Measurements from ENCODE around the gene SYNJ2. TPM values are rescaled to one million over a fixed set of nuclear protein-coding genes. Genes with fewer than 3 reads are reported as not detected.
"Not testable (repeated sequence)": the region's sequence is repeated elsewhere in the genome, so short reads cannot be mapped to it uniquely, and the experiment has no call there.

SYNJ2 gene, protein sequence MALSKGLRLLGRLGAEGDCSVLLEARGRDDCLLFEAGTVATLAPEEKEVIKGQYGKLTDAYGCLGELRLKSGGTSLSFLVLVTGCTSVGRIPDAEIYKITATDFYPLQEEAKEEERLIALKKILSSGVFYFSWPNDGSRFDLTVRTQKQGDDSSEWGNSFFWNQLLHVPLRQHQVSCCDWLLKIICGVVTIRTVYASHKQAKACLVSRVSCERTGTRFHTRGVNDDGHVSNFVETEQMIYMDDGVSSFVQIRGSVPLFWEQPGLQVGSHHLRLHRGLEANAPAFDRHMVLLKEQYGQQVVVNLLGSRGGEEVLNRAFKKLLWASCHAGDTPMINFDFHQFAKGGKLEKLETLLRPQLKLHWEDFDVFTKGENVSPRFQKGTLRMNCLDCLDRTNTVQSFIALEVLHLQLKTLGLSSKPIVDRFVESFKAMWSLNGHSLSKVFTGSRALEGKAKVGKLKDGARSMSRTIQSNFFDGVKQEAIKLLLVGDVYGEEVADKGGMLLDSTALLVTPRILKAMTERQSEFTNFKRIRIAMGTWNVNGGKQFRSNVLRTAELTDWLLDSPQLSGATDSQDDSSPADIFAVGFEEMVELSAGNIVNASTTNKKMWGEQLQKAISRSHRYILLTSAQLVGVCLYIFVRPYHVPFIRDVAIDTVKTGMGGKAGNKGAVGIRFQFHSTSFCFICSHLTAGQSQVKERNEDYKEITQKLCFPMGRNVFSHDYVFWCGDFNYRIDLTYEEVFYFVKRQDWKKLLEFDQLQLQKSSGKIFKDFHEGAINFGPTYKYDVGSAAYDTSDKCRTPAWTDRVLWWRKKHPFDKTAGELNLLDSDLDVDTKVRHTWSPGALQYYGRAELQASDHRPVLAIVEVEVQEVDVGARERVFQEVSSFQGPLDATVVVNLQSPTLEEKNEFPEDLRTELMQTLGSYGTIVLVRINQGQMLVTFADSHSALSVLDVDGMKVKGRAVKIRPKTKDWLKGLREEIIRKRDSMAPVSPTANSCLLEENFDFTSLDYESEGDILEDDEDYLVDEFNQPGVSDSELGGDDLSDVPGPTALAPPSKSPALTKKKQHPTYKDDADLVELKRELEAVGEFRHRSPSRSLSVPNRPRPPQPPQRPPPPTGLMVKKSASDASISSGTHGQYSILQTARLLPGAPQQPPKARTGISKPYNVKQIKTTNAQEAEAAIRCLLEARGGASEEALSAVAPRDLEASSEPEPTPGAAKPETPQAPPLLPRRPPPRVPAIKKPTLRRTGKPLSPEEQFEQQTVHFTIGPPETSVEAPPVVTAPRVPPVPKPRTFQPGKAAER (N-terminal part only)
- 10 to 100 TPM; 17.2 to 17.4 TPM for total RNA-seq
- polyA plus RNA-seq, result 10 to 100 TPM; 14.5 to 14.6 TPM

DNA sequence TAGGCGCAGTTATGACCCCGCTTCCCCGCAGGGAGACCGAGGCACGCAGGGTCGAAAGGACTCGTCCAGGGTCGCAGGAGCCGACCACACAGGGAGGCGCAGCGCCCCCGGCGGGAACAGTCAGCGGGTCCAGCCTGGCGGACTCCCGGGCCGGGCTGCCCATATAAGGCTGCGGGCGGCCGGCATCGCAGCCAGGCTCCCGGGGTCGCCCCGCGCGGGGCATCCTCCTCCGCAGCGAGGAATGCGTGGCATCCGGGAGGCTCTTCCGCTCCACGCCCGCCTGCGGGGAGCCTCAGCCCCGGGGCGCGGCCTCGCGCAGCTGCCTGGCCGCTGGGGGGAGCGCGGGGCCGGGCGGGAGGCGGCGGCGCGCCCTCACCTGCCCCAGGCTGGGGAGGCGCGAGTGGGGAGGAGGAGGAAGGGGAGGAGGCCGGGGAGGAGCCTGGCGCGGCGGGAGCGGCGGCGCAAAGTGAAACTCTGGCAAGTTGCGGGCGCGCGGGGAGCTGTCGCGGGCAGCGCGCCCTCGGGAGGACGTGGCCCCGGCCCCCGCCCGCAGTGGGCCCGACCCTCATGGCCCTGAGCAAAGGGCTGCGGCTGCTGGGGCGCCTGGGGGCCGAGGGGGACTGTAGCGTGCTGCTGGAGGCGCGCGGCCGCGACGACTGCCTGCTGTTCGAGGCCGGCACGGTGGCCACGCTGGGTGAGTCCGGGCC, at the start of gene SYNJ2:
SYNJ2 (plus strand) TSS at position 469 of the 707 bp plus-strand sequence; CDS start at position 568, 99 bp downstream.
- peak within 1 kb of the TSS; percentile 88 to 94 (median 92) for H3K4me3 Mint-ChIP-seq
- H3K9me3 Mint-ChIP-seq, result peaks cover 0 to 2% (median 0%) of the 10 kb centered on the region in 8 donors
- Histone ChIP-seq H3K4me3 (ENCODE audit: low read length in 2 of 2) (peak within 1 kb of the TSS; percentile 76 to 88), H3K4me1 (ENCODE audit: insufficient read depth, low read length) (peaks cover 44% of the 10 kb centered on the region), H3K36me3 (ENCODE audit: insufficient read depth, low read length) (no peaks in the 10 kb centered on the region), H3K27ac (ENCODE audit: low read depth, low read length) (peak within 1 kb of the TSS; percentile 71), H3K9me3 (ENCODE audit: control insufficient read depth in 1 of 2, low read length in 2 of 2) (no peaks in the 10 kb centered on the region), H3K27me3 (ENCODE audit: insufficient read depth, low read length) (no peaks in the 10 kb centered on the region)
- intact Hi-C loops (cut with micrococcal nuclease), result loop anchor here (1.0 to 5.0 kb wide), 6 partner anchors 27 to 599 kb away; partner anchors contain the start of genes GTF2H5, SERAC1 and ZDHHC14
- H3K4me1 Mint-ChIP-seq, result peaks cover 24 to 53% (median 39%) of the 10 kb centered on the region in 4 donors
- H3K27me3 Mint-ChIP-seq, result no peaks in the 10 kb centered on the region
- H3K36me3 Mint-ChIP-seq, result peaks cover 0 to 7% of the 10 kb centered on the region in 2 donors
- ChIA-PET CTCF (ENCODE audit: partially characterized antibody) (interaction anchor here (0.6 to 5.0 kb wide), 7 partner anchors 11 to 225 kb away, joined by 3 to 48 read pairs (median 6); no protein-coding TSS in a partner anchor), POLR2A (ENCODE audit: partially characterized antibody) (interaction anchor here (0.6 to 4.7 kb wide), 9 partner anchors 9 to 659 kb away, joined by 3 to 44 read pairs (median 5); no protein-coding TSS in a partner anchor)
- DNase-seq, result peak; percentile 86 to 89 (median 87)
- peak within 1 kb of the TSS; percentile 85 to 93 (median 90) for H3K27ac Mint-ChIP-seq

DNA sequence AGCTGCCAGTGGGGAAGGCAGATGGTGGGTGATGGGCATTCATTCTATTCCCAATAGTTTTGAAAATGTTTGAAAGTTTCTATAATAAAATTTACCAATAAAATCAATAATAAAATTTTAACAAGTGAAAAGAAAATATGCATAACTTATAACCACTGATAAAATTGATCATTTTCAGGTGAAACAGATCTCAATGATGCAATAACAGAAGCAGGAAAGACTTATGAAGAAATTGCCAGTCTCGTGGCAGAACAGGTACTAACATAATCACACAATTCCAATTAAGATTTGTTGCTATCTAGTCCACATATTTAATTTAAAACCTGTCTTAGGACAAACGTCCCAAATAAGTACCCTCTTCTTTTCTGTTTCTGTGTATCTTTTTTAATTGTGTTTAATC, 45.9 kb upstream of the SYNJ2 start:
- no peaks in the 10 kb centered on the region for H3K9me3 Mint-ChIP-seq
- no peak overlapping the region for H3K27ac ChIP-seq (ENCODE audit: low read depth, low read length)
- H3K4me3 ChIP-seq (ENCODE audit: low read length in 2 of 2), result no peak overlapping the region
- H3K27me3 Mint-ChIP-seq, result no peaks in the 10 kb centered on the region
- ChIA-PET POLR2A (ENCODE audit: partially characterized antibody) (no interaction called here), CTCF (ENCODE audit: partially characterized antibody) (interaction anchor here (0.6 to 2.3 kb wide), 2 partner anchors 27 to 137 kb away, joined by 3 to 16 read pairs; no protein-coding TSS in a partner anchor)
- no peaks in the 10 kb centered on the region for H3K9me3 ChIP-seq (ENCODE audit: control insufficient read depth in 1 of 2, low read length in 2 of 2)
- peak overlapping the region in 3 of 7 donors; percentile 25 to 59 (median 55) for H3K27ac Mint-ChIP-seq
- H3K4me3 Mint-ChIP-seq, result no peak overlapping the region
- no peaks in the 10 kb centered on the region for H3K4me1 ChIP-seq (ENCODE audit: insufficient read depth, low read length)
- H3K36me3 Mint-ChIP-seq, result peaks cover 53 to 73% of the 10 kb centered on the region in 2 donors
- DNase-seq, result no peak
- intact Hi-C loops (cut with micrococcal nuclease), result loop anchor here (10.0 kb wide), 1 partner anchor 89 kb away; no protein-coding TSS in a partner anchor
- peaks cover 0 to 5% (median 2%) of the 10 kb centered on the region in 4 donors for H3K4me1 Mint-ChIP-seq
- H3K36me3 ChIP-seq (ENCODE audit: insufficient read depth, low read length), result peaks cover 16% of the 10 kb centered on the region
- no peaks in the 10 kb centered on the region for H3K27me3 ChIP-seq (ENCODE audit: insufficient read depth, low read length)

DNA sequence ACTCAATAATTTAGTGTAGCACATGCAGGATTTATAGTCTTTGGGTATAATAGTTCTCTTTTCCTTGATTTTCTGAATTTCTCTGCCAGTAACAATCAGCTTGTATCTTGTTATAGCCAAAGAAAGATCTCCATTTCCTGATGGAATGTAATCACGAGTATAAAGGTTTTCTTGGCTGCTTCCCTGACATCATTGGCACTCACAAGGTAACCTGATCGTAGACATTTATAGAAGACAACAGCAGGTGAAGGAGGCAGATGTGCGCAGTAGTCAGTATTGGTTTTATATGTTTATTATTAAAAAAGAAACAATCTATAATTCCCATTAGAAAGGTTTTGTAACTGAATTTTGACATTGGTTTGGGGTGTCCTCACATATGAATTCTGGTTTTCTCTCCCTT, 44.3 kb upstream of the SYNJ2 start:
- no peak for DNase-seq
- peaks cover 16% of the 10 kb centered on the region for H3K36me3 ChIP-seq (ENCODE audit: insufficient read depth, low read length)
- no peak overlapping the region for H3K27ac ChIP-seq (ENCODE audit: low read depth, low read length)
- ChIA-PET CTCF (ENCODE audit: partially characterized antibody) (interaction anchor here (1.1 to 2.3 kb wide), 4 partner anchors 10 to 135 kb away, joined by 3 to 16 read pairs (median 5); no protein-coding TSS in a partner anchor), POLR2A (ENCODE audit: partially characterized antibody) (interaction anchor here (0.8 kb wide), 1 partner anchor 10 kb away, joined by 3 read pairs; no protein-coding TSS in a partner anchor)
- H3K4me1 ChIP-seq (ENCODE audit: insufficient read depth, low read length), result no peaks in the 10 kb centered on the region
- intact Hi-C loops (cut with micrococcal nuclease), result loop anchor here (10.0 kb wide), 1 partner anchor 87 kb away; no protein-coding TSS in a partner anchor
- Mint-ChIP-seq H3K9me3 (peaks cover 0 to 2% (median 0%) of the 10 kb centered on the region in 8 donors), H3K27me3 (no peaks in the 10 kb centered on the region), H3K4me3 (no peak overlapping the region), H3K4me1 (peaks cover 0 to 5% (median 2%) of the 10 kb centered on the region in 4 donors), H3K27ac (peak overlapping the region in 2 of 7 donors; percentile 10 to 29), H3K36me3 (peaks cover 53 to 68% of the 10 kb centered on the region in 2 donors)
- no peak overlapping the region for H3K4me3 ChIP-seq (ENCODE audit: low read length in 2 of 2)
- H3K27me3 ChIP-seq (ENCODE audit: insufficient read depth, low read length), result no peaks in the 10 kb centered on the region
- no peaks in the 10 kb centered on the region for H3K9me3 ChIP-seq (ENCODE audit: control insufficient read depth in 1 of 2, low read length in 2 of 2)

DNA sequence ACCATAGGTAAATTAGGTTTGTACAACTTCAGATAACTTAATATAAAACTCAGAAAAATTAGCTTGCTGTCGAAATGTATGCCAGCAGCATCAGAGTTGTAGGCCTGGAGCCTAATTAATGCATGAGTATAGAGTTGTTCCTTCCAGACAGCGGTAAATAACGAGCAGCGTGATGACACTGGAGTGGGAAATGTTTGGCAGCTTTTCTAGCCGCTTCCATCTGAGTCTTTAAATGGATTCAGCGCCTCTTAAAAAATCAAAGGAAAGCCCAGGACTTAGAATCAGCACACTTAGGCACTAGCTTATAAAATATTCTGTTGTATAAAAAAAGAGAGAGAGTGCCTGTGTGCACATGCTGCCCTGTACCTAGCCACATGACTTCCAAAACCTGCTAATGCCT, 43.7 kb upstream of the SYNJ2 start:
- no peak for DNase-seq
- no peaks in the 10 kb centered on the region for H3K27me3 Mint-ChIP-seq
- Histone ChIP-seq H3K27ac (ENCODE audit: low read depth, low read length) (no peak overlapping the region), H3K9me3 (ENCODE audit: control insufficient read depth in 1 of 2, low read length in 2 of 2) (no peaks in the 10 kb centered on the region), H3K4me1 (ENCODE audit: insufficient read depth, low read length) (no peaks in the 10 kb centered on the region), H3K4me3 (ENCODE audit: low read length in 2 of 2) (no peak overlapping the region), H3K27me3 (ENCODE audit: insufficient read depth, low read length) (no peaks in the 10 kb centered on the region), H3K36me3 (ENCODE audit: insufficient read depth, low read length) (peaks cover 16% of the 10 kb centered on the region)
- no peak overlapping the region for H3K27ac Mint-ChIP-seq
- intact Hi-C loops (cut with micrococcal nuclease), result loop anchor here (10.0 kb wide), 1 partner anchor 87 kb away; no protein-coding TSS in a partner anchor
- peaks cover 53 to 69% of the 10 kb centered on the region in 2 donors for H3K36me3 Mint-ChIP-seq
- ChIA-PET POLR2A (ENCODE audit: partially characterized antibody) (interaction anchor here (0.8 kb wide), 1 partner anchor 9 kb away, joined by 3 read pairs; no protein-coding TSS in a partner anchor), CTCF (ENCODE audit: partially characterized antibody) (interaction anchor here (1.0 to 2.3 kb wide), 4 partner anchors 9 to 134 kb away, joined by 3 to 16 read pairs (median 5); no protein-coding TSS in a partner anchor)
- H3K4me1 Mint-ChIP-seq, result peaks cover 0 to 5% (median 2%) of the 10 kb centered on the region in 4 donors
- no peak overlapping the region for H3K4me3 Mint-ChIP-seq
- peaks cover 0 to 2% (median 0%) of the 10 kb centered on the region in 8 donors for H3K9me3 Mint-ChIP-seq

DNA sequence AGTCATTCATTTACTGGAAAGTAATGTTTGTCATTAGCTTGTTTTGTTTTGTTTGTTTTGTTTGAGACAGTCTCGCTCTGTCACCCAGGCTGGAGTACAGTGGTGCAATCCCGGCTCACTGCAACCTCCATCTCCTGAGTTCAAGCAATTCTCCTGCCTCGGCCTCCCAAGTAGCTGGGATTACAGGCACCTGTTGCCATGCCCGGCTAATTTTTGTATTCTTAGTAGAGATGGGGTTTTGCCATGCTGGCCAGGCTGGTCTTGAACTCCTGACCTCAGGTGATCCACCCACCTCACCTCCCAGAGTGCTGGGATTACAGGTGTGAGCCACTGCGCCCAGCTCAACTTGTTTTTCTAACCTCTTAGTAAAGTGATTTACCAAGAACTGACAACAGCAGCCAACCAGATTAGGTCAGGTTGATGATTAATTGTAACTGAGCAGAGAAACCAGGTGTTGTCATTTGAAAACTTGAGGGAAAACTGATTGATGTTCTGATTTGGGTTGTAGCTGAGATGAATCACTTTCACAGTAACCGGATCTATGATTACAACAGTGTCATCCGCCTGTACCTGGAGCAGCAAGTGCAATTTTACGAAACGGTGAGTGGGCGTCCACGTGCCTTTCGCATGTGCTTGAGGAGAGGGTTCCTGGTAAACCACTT, 41.2 kb upstream of the SYNJ2 start:
- H3K36me3 ChIP-seq (ENCODE audit: insufficient read depth, low read length), result peaks cover 15% of the 10 kb centered on the region
- H3K4me1 ChIP-seq (ENCODE audit: insufficient read depth, low read length); H3K4me3 Mint-ChIP-seq; POLR2A ChIA-PET (ENCODE audit: partially characterized antibody); H3K27me3 ChIP-seq (ENCODE audit: insufficient read depth, low read length); DNase-seq; H3K9me3 ChIP-seq (ENCODE audit: control insufficient read depth in 1 of 2, low read length in 2 of 2); H3K4me3 ChIP-seq (ENCODE audit: low read length in 2 of 2); H3K9me3 Mint-ChIP-seq; H3K27me3 Mint-ChIP-seq; H3K4me1 Mint-ChIP-seq; H3K27ac ChIP-seq (ENCODE audit: low read depth, low read length): not testable (repeated sequence)
- CTCF ChIA-PET (ENCODE audit: partially characterized antibody), result interaction anchor here (1.1 kb wide), 1 partner anchor 86 kb away, joined by 3 read pairs; no protein-coding TSS in a partner anchor
- peaks cover 58 to 75% of the 10 kb centered on the region in 2 donors for H3K36me3 Mint-ChIP-seq
- peak overlapping the region in 2 of 7 donors; percentile 13 to 50 for H3K27ac Mint-ChIP-seq
- intact Hi-C loops (cut with micrococcal nuclease), result loop anchor here (10.0 kb wide), 1 partner anchor 134 kb away; no protein-coding TSS in a partner anchor
